ENCODE data around the gene KRT2.
"Not testable (repeated sequence)": the region's sequence is repeated elsewhere in the genome, so short reads cannot be mapped to it uniquely, and the experiment has no call there.

KRT2 gene

GRCh38 chr12:52670506-52670905, 18.5 kb upstream of the KRT2 start:
- no peak for DNase-seq (ENCODE audit: low read depth in 2 of 2)
- TF ChIP-seq CTCF (IDR thresholded peaks at IDR 0.05; ENCODE audit: low read depth, low read length): no peak
- H3K4me3 ChIP-seq (replicated peaks in 1 of 2; ENCODE audit: low read depth in 2 of 2, low read length in 2 of 2): no peak overlapping the region

GRCh38 chr12:52669941-52670340, 17.9 kb upstream of the KRT2 start:
- not testable (repeated sequence) for DNase-seq (ENCODE audit: low read depth in 2 of 2); H3K4me3 ChIP-seq (replicated peaks in 1 of 2; ENCODE audit: low read depth in 2 of 2, low read length in 2 of 2)

GRCh38 chr12:52669426-52669825, 17.4 kb upstream of the KRT2 start:
- DNase-seq (ENCODE audit: low read depth in 2 of 2): no peak
- H3K4me3 ChIP-seq (replicated peaks in 1 of 2; ENCODE audit: low read depth in 2 of 2, low read length in 2 of 2): no peak overlapping the region
- TF ChIP-seq CTCF (IDR thresholded peaks at IDR 0.05; ENCODE audit: low read depth, low read length): no peak

GRCh38 chr12:52667931-52668330, 15.9 kb upstream of the KRT2 start:
- no peak for DNase-seq (ENCODE audit: low read depth in 2 of 2)
- H3K4me3 ChIP-seq (replicated peaks in 1 of 2; ENCODE audit: low read depth in 2 of 2, low read length in 2 of 2): no peak overlapping the region
- no peak for TF ChIP-seq CTCF (IDR thresholded peaks at IDR 0.05; ENCODE audit: low read depth, low read length)

- no peak for DNase-seq (ENCODE audit: low read depth in 2 of 2)
- TF ChIP-seq CTCF (IDR thresholded peaks at IDR 0.05; ENCODE audit: low read depth, low read length): peak; percentile 22
- no peak overlapping the region for H3K4me3 ChIP-seq (replicated peaks in 1 of 2; ENCODE audit: low read depth in 2 of 2, low read length in 2 of 2)
Measured at GRCh38 chr12:52667509-52667908, 15.5 kb upstream of the KRT2 start.

GRCh38 chr12:52666471-52666870, 14.5 kb upstream of the KRT2 start:
- no peak overlapping the region for H3K4me3 ChIP-seq (replicated peaks in 1 of 2; ENCODE audit: low read depth in 2 of 2, low read length in 2 of 2)
- TF ChIP-seq CTCF (IDR thresholded peaks at IDR 0.05; ENCODE audit: low read depth, low read length): no peak
- no peak for DNase-seq (ENCODE audit: low read depth in 2 of 2)

GRCh38 chr12:52663420-52663819, 11.4 kb upstream of the KRT2 start:
- no peak for DNase-seq (ENCODE audit: low read depth in 2 of 2)
- TF ChIP-seq CTCF (IDR thresholded peaks at IDR 0.05; ENCODE audit: low read depth, low read length): no peak
- no peak overlapping the region for H3K4me3 ChIP-seq (replicated peaks in 1 of 2; ENCODE audit: low read depth in 2 of 2, low read length in 2 of 2)
